Liver (tissue), 3 donors: ENCODE results near the gene ERBB2.

Experiments
- ATF3 ChIP-seq: IDR thresholded peaks from 2 replicates; pipeline ENCODE4 v1.6.1; 2016; ENCODE audit warnings: antibody characterized with exemption
- CTCF ChIP-seq: fragments of 150-350 bp; IDR thresholded peaks from 2 replicates; pipeline ENCODE4 v1.5.1; 2017; ENCODE audit warnings: improper control_type of control experiment, low read depth, low read length; ENCODE audit not compliant: missing input control
- EGR1 ChIP-seq, 2 donors: IDR thresholded peaks; 2 replicates each; pipeline ENCODE4 v1.6.1; 2016 to 2018; ENCODE audit warnings: antibody characterized with exemption in 2 of 2, low read depth in 2 of 2
- GABPA ChIP-seq, 2 donors: IDR thresholded peaks in 1 of 2; conservative IDR thresholded peaks in 1 of 2; 2 replicates each; pipeline ENCODE4 v1.6.1; 2016; ENCODE audit warnings: antibody characterized with exemption in 2 of 2, mild to moderate bottlenecking in 1 of 2, moderate library complexity in 1 of 2
- MAX ChIP-seq: IDR thresholded peaks from 2 replicates; pipeline ENCODE4 v1.6.1; 2016; ENCODE audit warnings: antibody characterized with exemption
- NR2F2 ChIP-seq: IDR thresholded peaks from 2 replicates; pipeline ENCODE4 v1.6.1; 2016; ENCODE audit warnings: antibody characterized with exemption
- RAD21 ChIP-seq, 2 donors: IDR thresholded peaks; 2 replicates each; pipeline ENCODE4 v1.6.1; 2016; ENCODE audit warnings: antibody characterized with exemption in 2 of 2, mild to moderate bottlenecking in 2 of 2
- REST ChIP-seq: IDR thresholded peaks from 2 replicates; pipeline ENCODE4 v1.6.1; 2016; ENCODE audit warnings: antibody characterized with exemption, mild to moderate bottlenecking
- SP1 ChIP-seq: IDR thresholded peaks from 2 replicates; pipeline ENCODE4 v1.6.1; 2018; ENCODE audit warnings: antibody characterized with exemption, mild to moderate bottlenecking
- TAF1 ChIP-seq: conservative IDR thresholded peaks from 2 replicates; pipeline ENCODE4 v1.6.1; 2016; ENCODE audit warnings: antibody characterized with exemption, mild to moderate bottlenecking
- YY1 ChIP-seq: IDR thresholded peaks from 2 replicates; pipeline ENCODE4 v1.6.1; 2016; ENCODE audit warnings: antibody characterized with exemption, mild to moderate bottlenecking
- donor health status: healthy.
- donor health status: healthy.

- TF ChIP-seq REST: no peak
- no peak for TF ChIP-seq CTCF
- TF ChIP-seq SP1: no peak
- TF ChIP-seq RAD21 (IDR thresholded peaks at IDR 0.05): no peak
- no peak for TF ChIP-seq ATF3
- no peak for TF ChIP-seq MAX
- TF ChIP-seq NR2F2: peak; percentile 80
- no peak for TF ChIP-seq TAF1
- TF ChIP-seq YY1: no peak
- no peak for TF ChIP-seq GABPA (IDR thresholded peaks at IDR 0.05 in 1 of 2, conservative IDR thresholded peaks at IDR 0.05 in 1 of 2)
- no peak for TF ChIP-seq EGR1 (IDR thresholded peaks at IDR 0.05; ENCODE audit: low read depth in 2 of 2)
These were observed 40.4 kb upstream of the ERBB2 start for GRCh38 chr17:39659279-39660010.
